Amniotic stem cell (primary cell): Measurements from ENCODE around the gene FBLIM1.
A peak's percentile ranks its signal among the peaks of the same experiment; 100 is the strongest.
"Not testable (repeated sequence)": the region's sequence is repeated elsewhere in the genome, so short reads cannot be mapped to it uniquely, and the experiment has no call there.

Experiments used
- DNase-seq: peaks from one replicate; lab custom pipeline; 2025; lab: John Stamatoyannopoulos, UW

Gene FBLIM1

DNA sequence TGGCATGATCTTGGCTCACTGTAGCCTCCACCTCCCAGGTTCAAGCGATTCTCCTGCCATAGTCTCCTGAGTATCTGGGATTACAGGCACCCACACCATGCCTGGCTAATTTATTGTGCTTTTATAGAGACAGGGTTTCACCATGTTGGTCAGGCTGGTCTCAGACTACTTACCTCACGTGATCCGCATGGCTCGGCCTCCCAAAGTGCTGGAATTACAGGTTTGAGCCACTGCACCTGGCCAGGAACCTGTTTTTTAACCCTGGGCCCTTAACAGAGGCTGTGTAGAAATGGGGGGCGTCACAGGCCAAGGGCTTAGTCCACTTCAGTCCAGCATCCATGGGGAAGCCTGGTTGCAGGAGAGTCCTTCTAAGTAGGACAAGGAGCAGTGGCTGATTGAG lies 9.3 kb downstream of the FBLIM1 start:
- no peak for DNase-seq

DNA sequence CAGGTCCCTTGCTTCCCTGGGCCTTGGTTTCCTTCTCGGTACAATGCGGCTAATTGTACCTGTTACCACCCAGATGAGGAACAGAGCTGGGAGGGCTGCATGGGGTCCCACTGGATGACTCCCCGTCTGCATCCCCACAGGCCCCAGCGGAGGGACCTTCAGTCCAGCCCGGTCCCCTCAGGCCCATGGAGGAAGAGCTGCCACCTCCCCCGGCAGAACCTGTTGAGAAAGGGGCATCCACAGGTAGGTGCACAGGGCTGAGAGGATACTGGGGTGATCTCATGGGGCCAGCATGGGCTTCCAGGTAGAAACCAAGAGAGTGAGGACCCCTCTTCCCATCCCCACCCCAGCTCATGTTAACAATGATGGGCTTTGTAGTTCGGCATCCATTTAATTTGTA lies 9.8 kb downstream of the FBLIM1 start:
- no peak for DNase-seq

DNA sequence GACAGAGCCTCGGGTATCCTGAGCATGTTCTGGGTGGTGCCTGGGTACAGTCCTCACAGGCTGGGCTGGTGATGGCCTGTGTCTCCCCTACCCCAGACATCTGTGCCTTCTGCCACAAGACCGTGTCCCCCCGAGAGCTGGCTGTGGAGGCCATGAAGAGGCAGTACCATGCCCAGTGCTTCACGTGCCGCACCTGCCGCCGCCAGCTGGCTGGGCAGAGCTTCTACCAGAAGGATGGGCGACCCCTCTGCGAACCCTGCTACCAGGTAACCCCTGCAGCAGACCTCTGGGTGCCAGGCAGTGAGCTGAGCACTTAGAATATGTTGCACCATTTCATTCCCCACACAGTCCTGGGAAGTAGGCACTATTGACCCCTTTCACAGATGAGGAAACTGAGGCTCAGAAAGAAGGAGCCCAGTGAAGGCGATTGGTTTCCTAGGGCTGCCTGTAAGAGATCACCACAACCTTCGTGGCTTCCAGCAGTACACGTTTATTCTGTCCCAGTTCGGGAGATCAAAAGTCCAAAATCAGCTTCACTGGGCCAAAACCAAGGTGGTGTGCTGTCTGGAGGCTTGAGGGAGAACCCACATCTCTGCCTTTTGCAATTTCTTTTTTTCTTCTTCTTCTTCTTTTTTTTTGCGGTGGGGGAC lies 11.8 kb downstream of the FBLIM1 start:
- no peak for DNase-seq

DNA sequence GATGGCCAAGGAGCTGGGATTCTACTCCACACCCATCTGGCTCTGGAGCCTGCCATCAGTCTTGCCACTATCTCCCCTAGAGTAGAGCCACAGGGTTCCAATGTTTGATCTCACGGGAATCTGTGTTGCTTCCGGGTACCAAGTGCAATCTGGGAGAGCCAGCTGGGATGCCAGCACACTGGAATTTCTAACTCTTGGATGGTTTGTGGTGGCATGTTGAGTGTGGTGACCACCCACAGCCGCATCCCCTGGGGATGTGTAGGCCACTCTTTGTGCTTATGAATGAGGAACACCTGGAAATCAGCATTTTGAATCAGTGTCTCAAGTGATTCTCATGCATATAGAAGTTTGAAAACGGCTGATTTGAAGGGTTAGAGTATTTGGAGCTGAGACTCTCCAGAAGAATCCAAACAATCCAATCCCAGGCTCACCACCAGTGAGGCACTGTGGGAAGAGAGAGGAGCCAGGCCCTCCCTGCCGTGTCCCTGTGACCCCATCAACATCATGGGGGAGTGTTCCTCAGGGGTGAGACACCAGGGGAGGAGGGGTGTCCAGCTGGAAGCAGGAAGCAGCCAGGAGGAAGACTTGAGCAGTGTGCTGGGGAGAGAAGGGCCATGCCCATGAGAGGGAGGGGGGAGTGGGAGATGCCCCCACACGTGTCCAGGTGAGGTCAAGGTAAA lies 13.4 kb downstream of the FBLIM1 start:
- DNase-seq = no peak

DNA sequence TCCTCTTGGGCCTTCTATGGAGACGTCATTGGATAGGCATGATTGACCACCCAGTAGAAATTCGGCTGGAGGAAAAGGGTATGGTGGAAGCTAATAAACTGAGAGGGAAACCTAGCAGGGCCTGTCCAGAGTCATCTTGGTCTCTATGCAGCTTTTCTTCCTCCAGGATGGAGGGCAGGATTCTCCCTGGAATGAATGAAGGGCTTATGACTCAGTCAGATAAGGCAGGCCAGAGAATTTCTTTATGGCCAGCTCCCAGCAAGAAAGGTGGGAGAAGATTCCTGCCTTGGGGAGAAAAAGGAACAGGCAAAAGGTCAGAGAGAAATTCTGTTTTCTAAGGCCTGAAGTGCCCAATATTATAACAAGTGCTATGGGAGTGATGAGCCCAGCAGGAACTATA lies 17.1 kb downstream of the FBLIM1 start:
- no peak for DNase-seq

DNA sequence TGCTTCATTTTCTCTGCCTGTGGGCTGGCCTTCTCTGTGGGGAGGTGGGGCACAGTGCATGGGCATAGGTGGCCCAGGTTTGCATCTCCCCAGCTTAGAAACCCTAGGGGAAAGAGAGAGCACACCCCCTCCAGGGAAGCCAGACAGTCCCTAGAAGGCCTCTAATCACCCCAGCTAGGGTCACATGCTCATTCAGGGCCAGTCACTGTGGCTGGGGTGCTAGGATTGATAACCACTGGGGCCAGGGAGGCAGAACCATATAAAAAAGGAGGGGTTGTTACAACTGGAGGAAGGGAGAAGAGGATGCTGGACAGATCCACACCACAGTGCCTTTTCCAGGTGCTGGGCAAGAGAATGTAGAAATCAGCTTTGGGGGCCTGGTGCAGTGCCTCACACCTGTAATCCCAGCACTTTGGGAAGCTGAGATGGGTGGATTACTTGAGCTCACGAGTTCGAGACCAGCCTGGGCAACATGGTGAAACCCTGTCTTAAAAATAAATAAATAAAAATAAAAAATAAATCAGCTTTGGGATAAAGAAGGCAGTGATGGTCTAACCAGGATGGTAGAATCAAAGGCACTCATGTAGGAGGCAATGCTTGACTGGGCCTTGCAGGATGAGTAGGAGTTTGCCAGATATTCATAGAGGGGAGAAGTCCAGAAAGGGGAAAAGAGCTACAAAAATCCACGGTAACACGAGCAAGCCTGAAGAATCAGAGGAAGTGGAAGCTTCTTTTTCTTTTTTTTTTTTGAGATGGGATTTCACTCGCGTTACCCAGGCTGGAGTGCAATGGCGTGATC lies 19.5 kb downstream of the FBLIM1 start:
- DNase-seq = no peak

DNA sequence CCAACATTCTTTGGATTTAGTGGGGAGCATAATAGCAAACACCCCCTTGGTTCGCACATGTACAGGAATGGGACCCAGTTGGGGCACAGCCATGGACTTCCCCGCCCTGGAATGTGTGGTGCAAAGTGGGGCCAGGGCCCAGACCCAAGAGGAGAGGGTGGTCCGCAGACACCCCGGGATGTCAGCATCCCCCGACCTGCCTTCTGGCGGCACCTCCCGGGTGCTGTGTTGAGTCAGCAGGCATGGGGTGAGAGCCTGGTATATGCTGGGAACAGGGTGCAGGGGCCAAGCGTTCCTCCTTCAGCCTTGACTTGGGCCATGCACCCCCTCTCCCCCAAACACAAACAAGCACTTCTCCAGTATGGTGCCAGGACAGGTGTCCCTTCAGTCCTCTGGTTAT lies 27.1 kb downstream of the FBLIM1 start:
- no peak for DNase-seq

DNA sequence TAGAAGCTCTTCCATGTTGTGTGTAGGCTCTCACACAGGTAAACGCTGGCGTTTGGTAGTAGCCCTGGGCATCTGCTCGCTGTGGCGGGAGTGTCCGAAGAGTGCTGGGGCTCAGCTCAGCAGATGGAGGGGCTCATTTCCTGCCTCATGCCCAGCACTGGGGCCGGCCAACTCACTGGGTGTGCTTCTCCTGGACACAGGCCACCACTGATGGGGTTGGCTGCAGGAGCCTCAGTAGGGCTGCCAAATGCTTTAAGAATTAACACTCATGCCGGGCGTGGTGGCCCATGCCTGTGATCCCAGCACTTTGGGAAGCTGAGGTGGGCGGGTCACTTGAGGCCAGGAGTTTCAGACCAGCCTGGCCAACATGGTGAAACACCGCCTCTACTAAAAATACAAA lies 28.0 kb downstream of the FBLIM1 start:
- DNase-seq = no peak

DNA sequence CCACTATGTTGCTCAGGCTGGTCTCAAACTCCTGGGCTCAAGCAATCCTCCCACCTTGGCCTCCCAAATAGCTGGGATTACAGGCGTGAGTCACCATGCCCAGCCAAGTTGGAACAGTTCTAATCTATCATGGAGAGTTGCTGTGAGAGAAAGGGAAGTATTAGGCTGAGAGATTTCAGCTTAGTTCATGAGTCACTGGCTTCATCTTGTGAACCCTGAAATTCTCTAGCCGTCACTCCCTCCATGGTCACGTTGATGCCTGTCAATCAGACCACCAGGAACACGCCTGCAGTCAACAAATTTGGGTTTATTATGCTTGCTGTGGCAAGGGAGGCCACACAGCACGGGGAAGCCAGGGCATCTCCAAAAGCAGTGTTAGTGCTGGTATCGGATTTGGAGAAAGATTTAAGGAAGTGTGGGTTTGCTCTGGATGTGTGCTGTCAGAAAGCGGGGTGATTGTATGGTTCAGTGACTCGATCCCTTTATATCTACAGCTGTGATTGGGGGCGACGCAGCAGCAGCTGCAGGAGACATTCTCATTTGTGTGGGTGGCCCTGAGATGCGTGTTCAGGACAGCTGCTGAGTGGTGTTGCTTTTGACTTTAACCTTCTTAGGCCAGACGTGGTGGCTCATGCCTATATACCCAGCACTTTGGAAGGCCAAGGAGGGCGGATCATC lies 30.2 kb downstream of the FBLIM1 start:
- no peak for DNase-seq

DNA sequence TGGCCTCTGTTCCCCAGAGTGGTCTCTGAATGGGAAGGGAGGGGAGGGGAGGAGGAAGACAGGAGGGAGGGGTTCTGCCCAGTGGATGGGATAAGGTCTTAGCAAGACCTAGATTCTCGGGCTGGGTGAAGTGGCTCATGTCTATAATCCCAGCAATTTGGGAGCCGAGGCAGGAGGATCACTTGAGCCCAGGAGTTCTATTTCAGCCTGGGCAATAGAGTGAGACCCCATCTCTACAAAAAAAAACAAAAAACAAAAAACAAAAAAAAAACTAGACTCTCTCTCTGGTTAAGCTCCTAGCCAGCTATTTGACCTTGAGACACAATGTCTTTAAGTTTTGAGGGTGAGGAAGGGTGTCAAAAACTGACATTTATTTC lies 37.5 kb downstream of the FBLIM1 start:
- no peak for DNase-seq

DNA sequence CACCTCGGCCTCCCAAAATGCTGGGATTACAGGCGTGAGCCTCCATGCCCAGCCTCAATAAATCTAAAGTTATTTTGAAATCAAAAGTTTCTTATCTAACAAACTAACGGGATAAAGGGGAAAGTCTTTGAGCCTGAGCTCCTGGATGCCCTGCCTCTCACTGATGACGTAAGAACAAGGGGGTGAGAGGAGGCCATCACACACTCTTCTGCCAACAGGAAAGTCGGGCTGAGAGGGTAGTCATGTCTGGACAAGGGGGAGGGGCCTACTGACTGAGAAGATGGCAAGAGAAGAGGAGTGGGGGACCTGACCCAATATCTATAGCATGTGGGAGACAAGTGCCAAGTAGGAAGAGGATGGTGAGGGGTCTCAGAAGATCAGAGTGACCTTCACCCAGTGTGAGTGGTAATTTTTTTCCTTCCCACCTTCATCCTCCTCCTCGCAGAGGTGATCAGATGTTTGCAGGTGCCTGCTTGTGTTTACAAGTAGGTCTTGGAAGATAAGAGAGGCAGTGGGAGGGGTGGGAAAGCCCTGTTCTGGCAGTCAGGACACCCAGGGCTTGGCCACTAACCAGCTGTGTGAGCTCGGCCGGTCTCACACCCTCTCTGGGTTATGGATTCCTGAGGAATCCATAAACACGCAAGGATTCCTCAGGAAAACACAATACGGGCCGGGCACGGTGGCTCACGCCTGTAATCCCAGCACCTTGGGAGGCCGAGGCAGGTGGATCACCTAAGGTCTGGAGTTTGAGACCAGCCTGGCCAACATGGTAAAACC lies 39.2 kb downstream of the FBLIM1 start:
- DNase-seq = no peak

DNA sequence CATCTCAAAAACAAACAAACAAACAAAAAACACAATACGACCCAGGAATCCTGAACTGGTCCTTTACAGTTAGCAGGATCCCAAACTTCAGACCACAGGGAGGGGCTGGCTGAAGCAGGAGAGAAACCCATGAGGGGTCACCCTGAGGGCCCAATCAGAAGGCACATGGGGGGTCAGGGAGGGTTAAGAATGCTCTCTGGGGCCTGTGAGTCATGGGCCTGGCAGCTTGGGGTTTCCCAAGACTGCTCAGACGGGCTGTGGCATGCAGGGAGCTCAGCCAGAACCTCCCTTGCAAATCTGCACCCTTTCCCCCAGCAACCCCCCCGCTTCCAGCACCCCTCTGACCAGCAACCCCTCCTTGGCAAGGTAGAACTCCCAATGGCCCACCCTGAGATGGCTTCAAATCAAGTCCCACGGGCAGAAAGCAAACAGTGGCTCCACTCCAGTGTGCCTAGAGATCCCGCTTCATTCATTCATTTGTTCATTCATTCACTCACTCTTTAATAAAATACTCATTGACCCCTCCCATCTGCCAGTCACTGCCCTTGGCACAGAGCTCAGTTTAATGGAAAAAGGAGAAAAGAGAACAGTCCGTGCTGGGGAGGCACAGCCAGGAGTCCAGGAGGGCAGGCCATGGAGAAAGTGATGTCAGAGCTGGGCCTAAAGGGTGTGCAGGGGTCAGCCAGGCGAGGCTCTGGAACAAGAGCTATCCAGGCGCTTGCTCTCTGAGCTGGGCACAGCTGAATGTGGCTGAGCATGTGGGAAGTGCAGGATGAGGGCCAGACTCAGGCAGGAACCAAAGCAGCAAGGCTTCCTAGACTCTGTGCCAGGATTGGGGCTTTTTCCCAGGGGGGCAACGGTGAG lies 40.6 kb downstream of the FBLIM1 start:
- peak; percentile 88 for DNase-seq

DNA sequence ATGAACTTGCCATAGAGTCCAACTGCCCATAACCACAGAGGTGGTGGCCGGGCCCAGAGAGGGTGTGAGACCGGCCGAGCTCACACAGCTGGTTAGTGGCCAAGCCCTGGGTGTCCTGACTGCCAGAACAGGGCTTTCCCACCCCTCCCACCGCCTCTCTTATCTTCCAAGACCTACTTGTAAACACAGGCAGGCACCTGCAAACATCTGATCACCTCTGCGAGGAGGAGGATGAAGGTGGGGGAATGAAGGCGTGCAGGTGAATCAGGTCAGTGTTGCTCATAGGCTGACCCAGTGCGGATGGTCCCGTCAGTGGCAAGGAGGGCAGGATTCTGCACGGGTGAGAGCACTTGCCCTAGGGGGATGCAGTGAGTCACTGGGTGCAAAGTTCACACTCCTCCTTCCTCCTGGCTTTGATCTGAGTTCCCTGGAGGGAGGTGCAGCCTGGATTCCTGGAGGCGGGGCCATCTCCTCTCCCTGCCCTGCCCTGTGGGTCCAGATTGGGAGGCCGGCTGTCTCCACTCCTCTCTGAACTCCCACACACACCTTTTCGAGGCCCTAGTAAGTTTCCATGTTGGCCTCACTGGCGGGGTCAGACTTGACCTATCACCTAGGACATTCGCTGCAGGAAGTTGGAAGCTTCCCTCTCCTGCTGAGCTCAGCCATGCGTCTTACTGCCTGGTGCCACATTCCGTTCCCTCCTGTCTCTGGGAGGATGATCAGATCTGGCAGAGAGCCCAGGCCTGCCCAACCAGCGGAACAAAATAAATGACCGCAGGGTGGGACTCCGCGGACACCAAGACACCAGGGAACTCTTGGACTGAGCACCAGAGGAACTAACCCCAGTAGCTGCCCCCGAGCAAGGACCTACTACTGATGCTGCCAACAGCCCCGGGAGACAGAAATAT lies 41.6 kb downstream of the FBLIM1 start:
- DNase-seq = no peak

DNA sequence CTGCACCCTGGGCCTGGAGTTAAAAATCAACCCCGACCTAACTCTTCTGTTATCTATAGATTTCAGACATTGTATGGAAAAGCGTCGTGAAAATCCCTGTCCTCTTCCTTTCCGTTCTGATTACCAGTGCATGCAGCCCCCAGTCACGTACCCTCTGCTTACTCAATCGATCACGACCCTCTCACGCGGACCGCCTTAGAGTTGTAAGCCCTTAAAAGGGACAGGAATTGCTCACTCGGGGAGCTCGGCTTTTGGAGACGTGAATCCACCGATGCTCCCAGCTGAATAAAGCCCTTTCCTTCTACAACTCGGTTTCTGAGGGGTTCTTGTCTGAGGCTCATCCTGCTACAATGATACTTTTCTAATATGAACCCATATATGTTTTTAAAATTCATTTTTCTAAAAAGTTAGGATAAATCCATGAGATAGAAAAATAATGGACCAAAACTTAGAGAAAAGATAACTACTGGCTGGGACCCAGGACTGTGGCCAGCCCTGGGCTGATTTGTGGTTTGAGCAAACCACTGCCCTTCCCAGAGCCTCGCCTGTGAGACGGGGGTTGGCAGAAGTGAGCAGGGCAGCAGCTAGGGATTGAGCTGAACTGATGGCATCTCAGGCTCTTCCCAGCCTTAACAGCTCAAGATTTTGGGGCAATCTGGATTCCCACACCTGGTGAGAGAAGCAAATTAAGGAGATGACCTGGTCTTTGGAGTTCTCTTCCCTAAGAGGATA lies 43.8 kb downstream of the FBLIM1 start:
- no peak for DNase-seq

DNA sequence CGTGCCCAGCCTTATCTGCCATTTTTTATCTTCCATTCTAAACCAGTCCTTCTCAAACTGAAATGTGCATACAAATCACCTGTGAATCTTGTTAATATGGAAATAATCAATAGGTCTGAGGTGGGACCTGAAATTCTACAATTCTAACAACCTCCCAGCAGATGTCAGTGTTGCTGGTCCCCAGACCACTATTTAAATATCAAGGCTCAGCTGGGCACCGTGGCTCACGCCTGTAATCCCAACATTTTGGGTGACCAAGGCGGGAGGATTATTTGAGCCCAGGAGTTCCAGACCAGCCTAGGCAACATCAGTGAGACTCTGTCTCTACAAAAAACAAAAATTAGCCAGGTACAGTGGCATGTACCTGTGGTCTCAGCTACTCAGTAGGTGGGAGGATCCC lies 44.8 kb downstream of the FBLIM1 start:
- DNase-seq = no peak

DNA sequence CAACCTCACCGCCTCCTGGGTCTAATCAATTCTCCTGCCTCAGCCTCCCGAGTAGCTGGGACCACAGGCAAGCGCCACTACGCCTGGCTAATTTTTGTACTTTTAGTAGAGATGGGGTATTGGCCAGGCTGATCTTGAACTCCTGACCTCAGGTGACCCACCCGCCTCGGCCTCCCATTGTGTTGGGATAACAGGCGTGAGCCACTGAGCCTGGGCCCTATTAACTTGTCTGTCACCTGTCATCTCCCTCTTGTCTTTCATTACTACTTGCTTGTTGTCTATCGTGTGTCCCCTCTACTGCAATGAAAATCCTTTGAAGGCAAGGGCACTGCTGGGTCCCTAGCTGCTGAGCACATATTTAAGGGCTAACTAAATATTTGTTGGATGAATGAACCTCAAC lies 45.5 kb downstream of the FBLIM1 start:
- DNase-seq = no peak

DNA sequence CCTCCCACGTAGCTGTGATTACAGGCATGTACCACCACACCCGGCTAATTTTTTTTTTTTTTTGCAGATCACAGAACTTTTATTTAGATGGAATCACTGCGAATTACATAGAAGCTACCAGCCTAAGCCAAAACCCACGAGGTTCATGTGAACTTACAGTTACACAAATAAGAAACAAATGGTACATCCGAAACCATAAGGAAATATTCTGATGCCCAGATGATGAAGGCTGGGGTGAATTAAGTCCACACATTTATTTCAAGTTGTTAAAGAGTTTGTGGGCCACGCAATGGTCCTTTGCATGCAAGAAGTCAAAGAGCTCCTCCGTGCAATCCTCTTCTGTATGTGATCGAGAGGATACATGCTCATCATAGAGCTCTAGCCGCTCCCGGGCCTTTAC lies 48.5 kb downstream of the FBLIM1 start:
- no peak for DNase-seq

DNA sequence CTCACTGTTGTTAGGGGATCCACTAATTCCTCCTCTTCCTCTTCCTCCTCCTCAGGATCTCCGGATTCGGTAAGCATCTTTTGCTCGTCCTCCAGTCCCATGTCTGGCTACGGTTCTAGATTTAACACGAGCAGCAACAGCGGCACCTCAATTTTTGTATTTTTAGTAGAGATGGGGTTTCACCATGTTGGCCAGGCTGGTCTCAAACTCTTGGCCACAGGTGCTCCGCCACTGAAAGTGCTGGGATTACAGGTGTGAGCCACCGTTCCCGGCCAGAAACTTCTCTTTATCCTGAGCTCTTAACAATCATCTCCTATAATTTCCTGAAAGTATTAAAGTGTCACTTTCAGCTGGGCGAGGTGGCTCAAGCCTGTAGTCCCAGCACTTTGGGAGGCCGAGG lies 49.0 kb downstream of the FBLIM1 start, which contains the start of gene UQCRHL:
UQCRHL (minus strand) TSS at position 101 of the 400 bp plus-strand sequence; CDS start at position 101, 0 bp downstream.
- not testable (repeated sequence) for DNase-seq

DNA sequence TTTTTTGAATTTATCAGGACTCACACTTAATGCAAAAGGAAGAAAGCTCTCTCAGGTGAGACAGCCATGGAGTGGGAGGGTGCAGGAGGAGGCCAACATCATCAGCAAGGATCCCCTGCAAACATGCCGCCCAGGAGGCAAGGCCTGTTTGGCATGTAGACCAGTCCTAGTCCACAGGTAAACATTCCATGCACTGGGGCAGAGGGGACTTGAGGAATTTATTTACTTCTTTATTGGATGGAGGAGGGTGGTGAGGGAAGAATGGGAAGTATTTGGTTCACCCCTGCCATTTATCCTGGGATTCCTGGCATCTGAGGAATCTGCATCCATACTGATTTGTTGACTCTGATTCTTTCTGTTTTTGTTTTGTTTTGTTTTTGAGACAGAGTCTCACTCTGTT lies 50.4 kb downstream of the FBLIM1 start:
- no peak for DNase-seq
